GM12878 (cell line): ENCODE results near the gene ACSL1. TPM values are rescaled to one million over a fixed set of nuclear protein-coding genes. Genes with fewer than 3 reads are reported as not detected.

Experiments used
- ATF7 ChIP-seq: fragments of 450-650 bp; IDR thresholded peaks from 2 replicates; pipeline ENCODE4 v1.6.1; 2016; ENCODE audit warnings: low read depth, mild to moderate bottlenecking
- BMI1 ChIP-seq: fragments of 450-650 bp; IDR thresholded peaks from 2 replicates; pipeline ENCODE4 v1.6.1; 2016; ENCODE audit warnings: mild to moderate bottlenecking, moderate library complexity, borderline replicate concordance
- E2F4 ChIP-seq: IDR thresholded peaks from 2 replicates; pipeline ENCODE4 v1.6.1; 2012; ENCODE audit warnings: low read depth, low read length, improper control_type of control experiment
- EZH2 ChIP-seq: IDR thresholded peaks from 2 replicates; pipeline ENCODE4 v1.6.1; 2012; ENCODE audit warnings: low read depth, mild to moderate bottlenecking, control low read depth, inconsistent platforms, low read length, borderline replicate concordance; ENCODE audit not compliant: control insufficient read depth
- HCFC1 ChIP-seq: fragments of 150-350 bp; IDR thresholded peaks from 2 replicates; pipeline ENCODE4 v1.6.1; 2014; ENCODE audit warnings: low read length
- HDAC2 ChIP-seq: fragments of 200-600 bp; sonication (generic); IDR thresholded peaks from 2 replicates; pipeline ENCODE4 v1.6.1; 2017
- JUNB ChIP-seq: IDR thresholded peaks from 2 replicates; pipeline ENCODE4 v1.6.1; 2016; ENCODE audit warnings: antibody characterized with exemption, mild to moderate bottlenecking
- JUND ChIP-seq: IDR thresholded peaks from 2 replicates; pipeline ENCODE4 v1.6.1; 2012; ENCODE audit warnings: low read depth, mild to moderate bottlenecking, low read length, improper control_type of control experiment, moderate library complexity
- KLF5 ChIP-seq: fragments of 450-650 bp; IDR thresholded peaks from 2 replicates; pipeline ENCODE4 v1.6.1; 2014; ENCODE audit warnings: mild to moderate bottlenecking; ENCODE audit not compliant: partially characterized antibody
- PML ChIP-seq: IDR thresholded peaks from 2 replicates; pipeline ENCODE4 v1.6.1; 2012; ENCODE audit warnings: low read length, inconsistent platforms
- POLR2AphosphoS5 ChIP-seq: IDR thresholded peaks from 2 replicates; pipeline ENCODE4 v1.6.1; 2011; ENCODE audit warnings: mild to moderate bottlenecking, low read length, inconsistent platforms
- RCOR1 ChIP-seq: conservative IDR thresholded peaks from 2 replicates; pipeline ENCODE4 v1.6.1; 2012; ENCODE audit warnings: low read depth, low read length, improper control_type of control experiment
- SKIL ChIP-seq: fragments of 450-650 bp; IDR thresholded peaks from 2 replicates; pipeline ENCODE4 v1.6.1; 2017; ENCODE audit warnings: mild to moderate bottlenecking, low read depth, inconsistent platforms; ENCODE audit not compliant: poor library complexity, severe bottlenecking
- SMAD1 ChIP-seq: fragments of 450-650 bp; IDR thresholded peaks from 2 replicates; pipeline ENCODE4 v1.6.1; 2018; ENCODE audit warnings: mild to moderate bottlenecking, low read depth; ENCODE audit not compliant: partially characterized antibody
- SRF ChIP-seq, 2 experiments: IDR thresholded peaks; 2 replicates each; pipeline ENCODE4 v1.6.1; 2011; ENCODE audit warnings: low read depth in 2 of 2, low read length in 2 of 2, mild to moderate bottlenecking in 1 of 2, moderate library complexity in 1 of 2
- polyA plus RNA-seq, 11 experiments: library from polyadenylated mRNA; depleted of rRNA in 4 of 11; unstranded in 6 of 11; stranded (reverse) in 5 of 11; fragments of >200 nt; fragmentation: Nextera tagmentation in 4 of 11; fragmentation: Illumina TruSeq in 1 of 11; extraction: Ambion mirVana in 4 of 11; extraction: Trizol in 1 of 11; gene quantifications; 1 replicate in 1 of 11; 2 replicates in 10 of 11; pipeline versions ENCODE4 v1.2.1 to v1.2.3, GENCODE V29; 2011 to 2016; ENCODE audit warnings: inconsistent platforms in 2 of 11, missing spikeins in 2 of 11, low read depth in 1 of 11
- total RNA-seq, 4 experiments: library from RNA; depleted of rRNA in 3 of 4; stranded (reverse); fragments of >200 nt in 3 of 4; fragmentation: Illumina TruSeq in 1 of 4; extraction: Trizol in 1 of 4; gene quantifications; 2 replicates each; pipeline versions ENCODE4 v1.2.1 to v1.2.3, GENCODE V29; 2013 to 2021
- TF ChIP-seq, protein P1 (sequence below): fragments of 150-350 bp; IDR thresholded peaks from 2 replicates; pipeline ENCODE4 v1.6.1; 2016; ENCODE audit warnings: low read depth, low read length
- TF ChIP-seq, protein P2 (sequence below): fragments of 450-650 bp; IDR thresholded peaks from 2 replicates; pipeline ENCODE4 v1.6.1; 2018; ENCODE audit warnings: borderline replicate concordance, mild to moderate bottlenecking; ENCODE audit not compliant: partially characterized antibody
- TF ChIP-seq, protein P3 (sequence below): fragments of 450-650 bp; IDR thresholded peaks from 2 replicates; pipeline ENCODE4 v1.6.1; 2017; ENCODE audit warnings: low read depth, mild to moderate bottlenecking, moderate library complexity
- TF ChIP-seq, protein P4 (sequence below): fragments of 150-350 bp; IDR thresholded peaks from 2 replicates; pipeline ENCODE4 v1.6.1; 2014; ENCODE audit warnings: mild to moderate bottlenecking, low read depth, low read length

The ACSL1 gene
- total and polyA plus RNA-seq, 10 of the 15 experiments (the other 5 are each of a cell fraction or from before 2014, with no cell fraction given): 30.7 to 68.1 (median 58.7) TPM

GRCh38 chr4:184849185-184849584, 23.4 kb upstream of the ACSL1 start (continued):
- TF ChIP-seq, protein P1, sequence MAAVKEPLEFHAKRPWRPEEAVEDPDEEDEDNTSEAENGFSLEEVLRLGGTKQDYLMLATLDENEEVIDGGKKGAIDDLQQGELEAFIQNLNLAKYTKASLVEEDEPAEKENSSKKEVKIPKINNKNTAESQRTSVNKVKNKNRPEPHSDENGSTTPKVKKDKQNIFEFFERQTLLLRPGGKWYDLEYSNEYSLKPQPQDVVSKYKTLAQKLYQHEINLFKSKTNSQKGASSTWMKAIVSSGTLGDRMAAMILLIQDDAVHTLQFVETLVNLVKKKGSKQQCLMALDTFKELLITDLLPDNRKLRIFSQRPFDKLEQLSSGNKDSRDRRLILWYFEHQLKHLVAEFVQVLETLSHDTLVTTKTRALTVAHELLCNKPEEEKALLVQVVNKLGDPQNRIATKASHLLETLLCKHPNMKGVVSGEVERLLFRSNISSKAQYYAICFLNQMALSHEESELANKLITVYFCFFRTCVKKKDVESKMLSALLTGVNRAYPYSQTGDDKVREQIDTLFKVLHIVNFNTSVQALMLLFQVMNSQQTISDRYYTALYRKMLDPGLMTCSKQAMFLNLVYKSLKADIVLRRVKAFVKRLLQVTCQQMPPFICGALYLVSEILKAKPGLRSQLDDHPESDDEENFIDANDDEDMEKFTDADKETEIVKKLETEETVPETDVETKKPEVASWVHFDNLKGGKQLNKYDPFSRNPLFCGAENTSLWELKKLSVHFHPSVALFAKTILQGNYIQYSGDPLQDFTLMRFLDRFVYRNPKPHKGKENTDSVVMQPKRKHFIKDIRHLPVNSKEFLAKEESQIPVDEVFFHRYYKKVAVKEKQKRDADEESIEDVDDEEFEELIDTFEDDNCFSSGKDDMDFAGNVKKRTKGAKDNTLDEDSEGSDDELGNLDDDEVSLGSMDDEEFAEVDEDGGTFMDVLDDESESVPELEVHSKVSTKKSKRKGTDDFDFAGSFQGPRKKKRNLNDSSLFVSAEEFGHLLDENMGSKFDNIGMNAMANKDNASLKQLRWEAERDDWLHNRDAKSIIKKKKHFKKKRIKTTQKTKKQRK: no peak
- TF ChIP-seq, protein P2, sequence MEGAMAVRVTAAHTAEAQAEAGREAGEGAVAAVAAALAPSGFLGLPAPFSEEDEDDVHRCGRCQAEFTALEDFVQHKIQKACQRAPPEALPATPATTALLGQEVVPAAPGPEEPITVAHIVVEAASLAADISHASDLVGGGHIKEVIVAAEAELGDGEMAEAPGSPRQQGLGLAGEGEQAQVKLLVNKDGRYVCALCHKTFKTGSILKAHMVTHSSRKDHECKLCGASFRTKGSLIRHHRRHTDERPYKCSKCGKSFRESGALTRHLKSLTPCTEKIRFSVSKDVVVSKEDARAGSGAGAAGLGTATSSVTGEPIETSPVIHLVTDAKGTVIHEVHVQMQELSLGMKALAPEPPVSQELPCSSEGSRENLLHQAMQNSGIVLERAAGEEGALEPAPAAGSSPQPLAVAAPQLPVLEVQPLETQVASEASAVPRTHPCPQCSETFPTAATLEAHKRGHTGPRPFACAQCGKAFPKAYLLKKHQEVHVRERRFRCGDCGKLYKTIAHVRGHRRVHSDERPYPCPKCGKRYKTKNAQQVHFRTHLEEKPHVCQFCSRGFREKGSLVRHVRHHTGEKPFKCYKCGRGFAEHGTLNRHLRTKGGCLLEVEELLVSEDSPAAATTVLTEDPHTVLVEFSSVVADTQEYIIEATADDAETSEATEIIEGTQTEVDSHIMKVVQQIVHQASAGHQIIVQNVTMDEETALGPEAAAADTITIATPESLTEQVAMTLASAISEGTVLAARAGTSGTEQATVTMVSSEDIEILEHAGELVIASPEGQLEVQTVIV: no peak
- TF ChIP-seq POLR2AphosphoS5 (no peak), SMAD1 (no peak), HCFC1 (no peak), SKIL (no peak), RCOR1 (no peak), JUND (no peak), ATF7 (peak; percentile 10; the same call in 1 of the 2 replicates), BMI1 (0 out of 2 replicates have a peak, but pooled peaks have one; percentile 39), KLF5 (no peak), JUNB (peak; percentile 86), E2F4 (no peak), SRF (IDR thresholded peaks at IDR 0.05; ENCODE audit: low read depth in 2 of 2, low read length in 2 of 2) (no peak), EZH2 (no peak), PML (no peak), HDAC2 (no peak)
- TF ChIP-seq, protein P3, sequence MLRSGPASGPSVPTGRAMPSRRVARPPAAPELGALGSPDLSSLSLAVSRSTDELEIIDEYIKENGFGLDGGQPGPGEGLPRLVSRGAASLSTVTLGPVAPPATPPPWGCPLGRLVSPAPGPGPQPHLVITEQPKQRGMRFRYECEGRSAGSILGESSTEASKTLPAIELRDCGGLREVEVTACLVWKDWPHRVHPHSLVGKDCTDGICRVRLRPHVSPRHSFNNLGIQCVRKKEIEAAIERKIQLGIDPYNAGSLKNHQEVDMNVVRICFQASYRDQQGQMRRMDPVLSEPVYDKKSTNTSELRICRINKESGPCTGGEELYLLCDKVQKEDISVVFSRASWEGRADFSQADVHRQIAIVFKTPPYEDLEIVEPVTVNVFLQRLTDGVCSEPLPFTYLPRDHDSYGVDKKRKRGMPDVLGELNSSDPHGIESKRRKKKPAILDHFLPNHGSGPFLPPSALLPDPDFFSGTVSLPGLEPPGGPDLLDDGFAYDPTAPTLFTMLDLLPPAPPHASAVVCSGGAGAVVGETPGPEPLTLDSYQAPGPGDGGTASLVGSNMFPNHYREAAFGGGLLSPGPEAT: peak; percentile 53; the same call in 1 of the 2 replicates
- TF ChIP-seq, protein P4, sequence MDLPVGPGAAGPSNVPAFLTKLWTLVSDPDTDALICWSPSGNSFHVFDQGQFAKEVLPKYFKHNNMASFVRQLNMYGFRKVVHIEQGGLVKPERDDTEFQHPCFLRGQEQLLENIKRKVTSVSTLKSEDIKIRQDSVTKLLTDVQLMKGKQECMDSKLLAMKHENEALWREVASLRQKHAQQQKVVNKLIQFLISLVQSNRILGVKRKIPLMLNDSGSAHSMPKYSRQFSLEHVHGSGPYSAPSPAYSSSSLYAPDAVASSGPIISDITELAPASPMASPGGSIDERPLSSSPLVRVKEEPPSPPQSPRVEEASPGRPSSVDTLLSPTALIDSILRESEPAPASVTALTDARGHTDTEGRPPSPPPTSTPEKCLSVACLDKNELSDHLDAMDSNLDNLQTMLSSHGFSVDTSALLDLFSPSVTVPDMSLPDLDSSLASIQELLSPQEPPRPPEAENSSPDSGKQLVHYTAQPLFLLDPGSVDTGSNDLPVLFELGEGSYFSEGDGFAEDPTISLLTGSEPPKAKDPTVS: no peak
